GM21717 (cell line): ENCODE results near the gene ERMARD.

Experiments used
- ATAC-seq: cut with Tn5 transposase; IDR thresholded peaks from one replicate; pipeline ENCODE4 v1.9.1; 2021; ENCODE audit warnings: mild to moderate bottlenecking, moderate library complexity; ENCODE audit not compliant: unreplicated experiment

ERMARD gene

GRCh38 chr6:169751242-169752073 is at the start of gene ERMARD, which contains the start of gene DYNLT2:
TSS of gene ERMARD (plus strand) at chr6:169751622. CDS start at chr6:169751658, 36 bp downstream.
TSS of gene DYNLT2 (minus strand) at chr6:169751572. CDS start at chr6:169751458, 114 bp downstream.
- peak; percentile 98 for ATAC-seq

- ATAC-seq, result peak; percentile 95
These were observed 49.2 kb upstream of the ERMARD start, which contains the start of the genes C6orf120 and WDR27 for GRCh38 chr6:169701954-169702839. TSS of gene C6orf120 (plus strand) at chr6:169702126. CDS start at chr6:169702460, 334 bp downstream. TSS of gene WDR27 (minus strand) at chr6:169702029. CDS start at chr6:169689005, 13,024 bp downstream.

- peak; percentile 13 for ATAC-seq
These were observed 48.6 kb upstream of the ERMARD start for GRCh38 chr6:169702840-169703246.

GRCh38 chr6:169707772-169708171 is 43.6 kb upstream of the ERMARD start:
- no peak for ATAC-seq

GRCh38 chr6:169709293-169709692 is 42.1 kb upstream of the ERMARD start:
- ATAC-seq, result peak; percentile 52

- ATAC-seq, result no peak
These were observed 41.4 kb upstream of the ERMARD start for GRCh38 chr6:169710009-169710408.

GRCh38 chr6:169714178-169714577 is 37.2 kb upstream of the ERMARD start:
- ATAC-seq, result no peak

GRCh38 chr6:169714595-169714994 is 36.8 kb upstream of the ERMARD start:
- no peak for ATAC-seq

- no peak for ATAC-seq
These were observed 32.3 kb upstream of the ERMARD start for GRCh38 chr6:169719117-169719516.

GRCh38 chr6:169720207-169720855 is 31.1 kb upstream of the ERMARD start:
- ATAC-seq, result no peak

- ATAC-seq, result peak; percentile 39
These were observed 28.8 kb upstream of the ERMARD start for GRCh38 chr6:169722362-169723199.

- ATAC-seq, result peak; percentile 43
These were observed 28.1 kb upstream of the ERMARD start for GRCh38 chr6:169723200-169723909.

GRCh38 chr6:169723991-169724493 is 27.4 kb upstream of the ERMARD start:
- peak; percentile 39 for ATAC-seq

GRCh38 chr6:169724494-169725124 is 26.8 kb upstream of the ERMARD start, which contains the start of gene PHF10:
TSS of gene PHF10 (minus strand) at chr6:169724500. CDS start at chr6:169723931, 569 bp downstream.
- ATAC-seq, result peak; percentile 39

- ATAC-seq, result peak; percentile 10
These were observed 26.0 kb upstream of the ERMARD start for GRCh38 chr6:169725125-169726048.

- no peak for ATAC-seq
These were observed 25.4 kb upstream of the ERMARD start for GRCh38 chr6:169726049-169726400.

GRCh38 chr6:169726963-169727362 is 24.5 kb upstream of the ERMARD start:
- ATAC-seq, result no peak
